ENCODE measurements around the gene GOT2. TPM values are rescaled to one million over a fixed set of nuclear protein-coding genes. Genes with fewer than 3 reads are reported as not detected.
"Not testable (repeated sequence)": the region's sequence is repeated elsewhere in the genome, so short reads cannot be mapped to it uniquely, and the experiment has no call there.

The GOT2 gene
- total RNA-seq, 1 donor from 2014 or later, result 57.5 TPM

DNA sequence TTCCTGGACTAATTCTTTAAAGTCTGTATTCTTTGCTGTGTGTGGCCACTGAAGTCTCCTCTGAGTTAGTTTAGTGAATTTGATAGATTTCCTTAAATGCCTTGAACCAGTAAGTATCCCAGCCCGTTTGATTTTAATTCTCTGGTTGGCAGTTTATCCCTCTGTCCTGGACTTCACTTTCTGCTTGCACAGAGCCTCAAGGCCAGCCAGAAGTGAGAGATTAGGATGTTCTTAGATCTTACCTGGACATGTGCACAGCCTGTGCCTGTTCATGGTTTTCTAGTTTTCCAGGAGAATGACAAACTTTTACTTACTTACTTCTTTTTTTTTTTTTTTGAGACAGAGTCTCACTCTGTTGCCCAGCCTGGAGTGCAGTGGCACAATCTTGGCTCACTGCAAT lies 38.7 kb downstream of the GOT2 start:
- H3K27ac ChIP-seq, result no peak overlapping the region
- H3K9me3 ChIP-seq, result no peaks in the 10 kb centered on the region
- intact Hi-C loops (cut with DNase I), result no loop called here
- no peaks in the 10 kb centered on the region for H3K27me3 ChIP-seq
- no peaks in the 10 kb centered on the region for H3K4me1 ChIP-seq
- no peak overlapping the region for H3K4me3 ChIP-seq
- no peak for DNase-seq (ENCODE audit: extremely low spot score in 2 of 2)
- no peaks in the 10 kb centered on the region for H3K36me3 ChIP-seq
- no peak for TF ChIP-seq POLR2AphosphoS5 (IDR thresholded peaks at IDR 0.05; ENCODE audit: insufficient read depth in 1 of 2, low read depth in 1 of 2)
- TF ChIP-seq, protein P1, sequence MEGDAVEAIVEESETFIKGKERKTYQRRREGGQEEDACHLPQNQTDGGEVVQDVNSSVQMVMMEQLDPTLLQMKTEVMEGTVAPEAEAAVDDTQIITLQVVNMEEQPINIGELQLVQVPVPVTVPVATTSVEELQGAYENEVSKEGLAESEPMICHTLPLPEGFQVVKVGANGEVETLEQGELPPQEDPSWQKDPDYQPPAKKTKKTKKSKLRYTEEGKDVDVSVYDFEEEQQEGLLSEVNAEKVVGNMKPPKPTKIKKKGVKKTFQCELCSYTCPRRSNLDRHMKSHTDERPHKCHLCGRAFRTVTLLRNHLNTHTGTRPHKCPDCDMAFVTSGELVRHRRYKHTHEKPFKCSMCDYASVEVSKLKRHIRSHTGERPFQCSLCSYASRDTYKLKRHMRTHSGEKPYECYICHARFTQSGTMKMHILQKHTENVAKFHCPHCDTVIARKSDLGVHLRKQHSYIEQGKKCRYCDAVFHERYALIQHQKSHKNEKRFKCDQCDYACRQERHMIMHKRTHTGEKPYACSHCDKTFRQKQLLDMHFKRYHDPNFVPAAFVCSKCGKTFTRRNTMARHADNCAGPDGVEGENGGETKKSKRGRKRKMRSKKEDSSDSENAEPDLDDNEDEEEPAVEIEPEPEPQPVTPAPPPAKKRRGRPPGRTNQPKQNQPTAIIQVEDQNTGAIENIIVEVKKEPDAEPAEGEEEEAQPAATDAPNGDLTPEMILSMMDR (IDR thresholded peaks at IDR 0.05), result no peak
- TF ChIP-seq POLR2A (IDR thresholded peaks at IDR 0.05), result no peak

DNA sequence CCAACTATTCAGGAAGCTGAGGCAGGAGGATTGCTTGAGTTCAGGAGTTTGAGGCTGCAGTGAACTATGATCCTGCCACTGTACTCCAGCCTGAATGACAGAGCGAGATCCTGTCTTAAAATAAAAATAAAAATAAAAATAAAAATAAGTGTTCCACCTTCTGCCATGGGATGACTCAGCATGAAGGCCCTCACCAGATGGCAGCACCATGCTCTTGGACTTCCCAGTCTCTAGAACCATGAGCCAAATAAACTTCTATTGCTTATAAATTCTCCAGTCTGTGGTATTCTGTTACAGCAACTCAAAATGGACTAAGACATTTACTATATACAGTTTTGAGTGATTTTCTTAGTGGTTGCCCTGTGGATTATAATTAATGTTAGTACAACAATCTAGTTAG lies 41.7 kb downstream of the GOT2 start:
- no peak overlapping the region for H3K27ac ChIP-seq
- TF ChIP-seq POLR2AphosphoS5 (IDR thresholded peaks at IDR 0.05; ENCODE audit: insufficient read depth in 1 of 2, low read depth in 1 of 2) (no peak), POLR2A (IDR thresholded peaks at IDR 0.05) (no peak)
- TF ChIP-seq, protein P1 (IDR thresholded peaks at IDR 0.05), result no peak
- intact Hi-C loops (cut with DNase I), result no loop called here

DNA sequence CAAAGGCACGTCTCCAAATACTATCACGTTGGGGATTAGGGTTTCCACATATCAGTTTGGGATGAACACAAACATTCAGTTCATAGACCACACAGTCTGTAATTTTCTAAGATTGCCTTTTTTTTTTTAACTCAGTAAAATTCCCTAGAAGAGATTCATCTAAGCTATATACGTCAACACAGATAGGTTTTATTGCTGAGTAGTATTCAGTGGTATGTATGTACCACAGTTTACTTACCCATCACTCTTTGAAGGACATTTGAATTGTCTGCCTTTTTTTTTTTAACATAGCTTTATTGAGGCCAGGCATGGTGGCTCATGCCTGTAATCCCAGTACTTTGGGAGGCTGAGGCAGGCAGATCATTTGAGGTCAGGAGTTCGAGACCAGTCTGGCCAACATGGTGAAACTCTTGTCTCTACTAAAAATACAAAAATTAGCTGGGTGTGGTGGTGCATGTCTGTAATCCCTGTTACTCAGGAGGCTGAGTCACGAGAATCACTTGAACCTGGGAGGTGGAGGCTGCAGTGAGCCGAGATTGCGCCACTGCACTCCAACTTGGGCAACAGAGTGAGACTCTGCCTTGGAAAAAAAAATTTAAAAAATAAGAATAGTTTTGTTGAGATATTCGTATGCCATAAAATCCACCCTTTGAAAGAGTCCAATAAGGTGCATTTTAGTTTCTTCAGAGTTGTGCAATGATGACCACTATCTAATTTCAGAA lies 47.0 kb downstream of the GOT2 start:
- H3K4me3 ChIP-seq; intact Hi-C loops (cut with DNase I); H3K27ac ChIP-seq; H3K27me3 ChIP-seq; H3K36me3 ChIP-seq; H3K9me3 ChIP-seq; DNase-seq (ENCODE audit: extremely low spot score in 2 of 2): not testable (repeated sequence)
- H3K4me1 ChIP-seq, result peaks cover 13% of the 10 kb centered on the region

More for the DNA sequence above, 41.7 kb downstream of the GOT2 start:
- H3K36me3 ChIP-seq, result no peaks in the 10 kb centered on the region
- no peaks in the 10 kb centered on the region for H3K4me1 ChIP-seq
- DNase-seq (ENCODE audit: extremely low spot score in 2 of 2), result no peak
- H3K4me3 ChIP-seq, result no peak overlapping the region
- no peaks in the 10 kb centered on the region for H3K9me3 ChIP-seq
- H3K27me3 ChIP-seq, result no peaks in the 10 kb centered on the region

DNA sequence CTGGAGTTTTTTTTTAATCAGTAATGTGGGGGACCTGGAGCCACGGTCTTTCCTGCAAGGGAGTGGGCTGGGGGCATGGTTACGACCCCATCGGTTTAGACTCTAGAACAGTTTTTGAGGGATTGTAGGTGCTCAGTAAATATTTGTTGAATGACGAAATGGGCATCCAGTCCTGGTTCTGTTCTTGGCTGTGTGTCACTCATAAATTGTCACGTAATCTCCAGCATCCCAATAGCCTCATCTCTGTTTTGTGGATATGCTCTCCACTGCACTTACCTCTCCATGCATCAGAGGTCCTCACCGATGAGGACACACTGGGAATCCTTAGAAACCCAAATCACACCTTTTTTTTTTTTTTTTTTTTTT lies 49.0 kb downstream of the GOT2 start:
- Histone ChIP-seq H3K9me3 (no peaks in the 10 kb centered on the region), H3K4me1 (peaks cover 13% of the 10 kb centered on the region), H3K27ac (peak overlapping the region; percentile 73), H3K36me3 (no peaks in the 10 kb centered on the region), H3K27me3 (no peaks in the 10 kb centered on the region), H3K4me3 (peak overlapping the region; percentile 73 to 93)
- DNase-seq (ENCODE audit: extremely low spot score in 2 of 2), result no peak
- TF ChIP-seq POLR2A (IDR thresholded peaks at IDR 0.05) (no peak), POLR2AphosphoS5 (IDR thresholded peaks at IDR 0.05; ENCODE audit: insufficient read depth in 1 of 2, low read depth in 1 of 2) (no peak)
- TF ChIP-seq, protein P1 (IDR thresholded peaks at IDR 0.05), result no peak
- intact Hi-C loops (cut with DNase I), result no loop called here

DNA sequence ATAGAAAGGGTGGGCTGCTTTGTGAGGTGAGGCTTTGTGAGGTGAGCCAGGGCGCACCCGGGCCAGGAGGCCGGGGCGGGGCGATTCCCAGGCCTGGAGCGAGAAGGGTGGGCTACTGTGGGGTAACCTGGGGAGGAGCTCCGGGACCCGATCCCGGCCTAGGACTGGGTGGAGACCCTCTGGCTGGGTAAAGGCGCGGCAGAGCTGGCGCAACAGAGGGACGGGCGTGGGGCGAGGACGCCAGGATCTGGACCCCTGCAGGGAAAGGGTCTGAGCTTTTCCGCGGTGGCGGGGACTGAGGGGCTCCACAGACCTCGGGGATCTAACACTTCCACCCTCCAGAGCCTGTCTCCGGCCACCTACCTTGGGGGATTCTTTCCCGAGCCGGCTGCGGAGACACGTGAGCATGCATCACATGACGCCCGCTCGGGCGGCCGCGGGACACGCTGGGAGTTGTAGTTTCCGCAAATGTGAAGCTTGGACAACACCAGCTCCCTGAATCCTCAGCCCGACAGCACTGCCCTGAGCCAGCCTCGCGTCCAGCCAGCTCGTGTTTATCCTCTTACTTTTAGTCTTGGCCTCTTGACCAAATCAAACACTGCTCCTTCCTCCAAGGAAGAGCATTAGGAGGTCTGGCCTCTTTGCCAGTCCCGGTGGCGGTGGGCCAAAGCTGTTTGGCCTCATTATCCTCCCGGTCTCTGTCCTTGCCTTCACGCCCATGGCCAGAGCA lies 49.6 kb downstream of the GOT2 start, which contains the start of gene SLC38A7:
TSS of gene SLC38A7 (minus strand) at position 417 of the 730 bp plus-strand sequence. CDS start 4,644 bp downstream, outside the sequence.
- H3K4me1 ChIP-seq, result peaks cover 13% of the 10 kb centered on the region
- H3K9me3 ChIP-seq, result no peaks in the 10 kb centered on the region
- H3K27ac ChIP-seq, result peak within 1 kb of the TSS; percentile 73
- peak within 1 kb of the TSS; percentile 73 to 93 for H3K4me3 ChIP-seq
- H3K27me3 ChIP-seq, result no peaks in the 10 kb centered on the region
- intact Hi-C loops (cut with DNase I), result no loop called here
- DNase-seq (ENCODE audit: extremely low spot score in 2 of 2), result no peak
- TF ChIP-seq POLR2A (IDR thresholded peaks at IDR 0.05) (no peak), POLR2AphosphoS5 (IDR thresholded peaks at IDR 0.05; ENCODE audit: insufficient read depth in 1 of 2, low read depth in 1 of 2) (peak; percentile 66)
- no peaks in the 10 kb centered on the region for H3K36me3 ChIP-seq

DNA sequence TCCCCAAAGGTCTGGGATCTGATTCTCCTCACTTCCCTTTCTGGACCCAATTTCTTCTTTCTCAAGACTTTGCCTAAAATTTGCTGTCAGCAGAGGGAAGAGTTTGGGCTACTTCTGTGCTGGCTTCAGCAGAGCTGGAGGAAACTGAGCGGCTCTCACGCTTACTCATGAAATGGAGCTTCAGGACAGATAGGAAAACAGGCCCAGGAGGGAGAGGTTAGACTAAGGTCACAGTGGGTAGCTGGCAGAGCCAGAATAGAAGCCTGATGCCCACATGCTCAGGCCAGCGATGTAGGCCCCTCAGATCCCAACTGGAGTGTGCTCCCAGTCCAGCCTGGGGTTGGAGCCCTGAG lies 50.1 kb downstream of the GOT2 start:
- TF ChIP-seq POLR2A (IDR thresholded peaks at IDR 0.05) (no peak), POLR2AphosphoS5 (IDR thresholded peaks at IDR 0.05; ENCODE audit: insufficient read depth in 1 of 2, low read depth in 1 of 2) (no peak)
- TF ChIP-seq, protein P1 (IDR thresholded peaks at IDR 0.05), result no peak
- Histone ChIP-seq H3K9me3 (no peaks in the 10 kb centered on the region), H3K27ac (peak overlapping the region; percentile 73), H3K4me3 (peak overlapping the region; percentile 73 to 93), H3K27me3 (no peaks in the 10 kb centered on the region), H3K36me3 (no peaks in the 10 kb centered on the region), H3K4me1 (peaks cover 13% of the 10 kb centered on the region)
- intact Hi-C loops (cut with DNase I), result no loop called here
- DNase-seq (ENCODE audit: extremely low spot score in 2 of 2), result no peak

All from vagina (tissue), 2 donors.